ENCODE results near the gene COL12A1. TPM values are rescaled to one million over a fixed set of nuclear protein-coding genes. Genes with fewer than 3 reads are reported as not detected.

COL12A1 gene
- total and polyA plus RNA-seq, 9 of the 15 experiments (the other 6 are each of a cell fraction or from before 2014, with no cell fraction given) = 0.11 TPM; not detected in 8

DNA sequence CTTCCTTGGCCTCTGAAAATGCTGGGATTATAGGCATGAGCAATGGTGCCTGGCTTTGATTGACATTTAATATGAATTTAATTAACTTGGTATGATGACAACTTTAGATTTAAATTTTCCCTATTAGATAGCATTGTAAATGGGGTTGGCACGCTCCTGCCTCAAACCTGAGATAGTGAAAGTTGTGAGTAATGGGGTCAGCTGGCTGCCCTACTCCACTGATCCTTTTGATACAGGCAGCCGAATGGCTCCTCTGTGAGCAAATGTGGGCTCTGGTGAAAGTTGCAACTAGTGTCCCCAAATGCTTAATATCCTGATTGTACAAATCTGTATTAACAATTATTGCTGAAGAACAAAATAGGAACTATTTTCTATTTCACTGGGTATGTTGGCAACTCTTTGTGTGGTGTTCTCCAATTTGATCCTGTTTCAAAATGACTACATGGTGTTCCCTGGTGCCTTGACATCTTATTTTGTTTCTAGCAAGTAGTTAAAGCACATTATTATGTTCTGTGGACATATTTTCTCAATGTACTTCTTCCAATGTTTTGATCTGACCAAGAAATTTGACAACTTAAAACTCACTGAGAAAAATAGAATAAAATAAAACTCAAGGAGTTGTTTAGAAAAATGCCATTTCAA is 97.4 kb downstream of the COL12A1 start:
- Histone ChIP-seq H3K79me2 (ENCODE audit: control insufficient read depth, insufficient read depth, low read length) (no peaks in the 10 kb centered on the region), H3K9ac (ENCODE audit: insufficient read depth in 1 of 2, low read depth in 2 of 2, low read length in 2 of 2) (no peak overlapping the region), H2AFZ (ENCODE audit: low read depth, low read length) (no peak overlapping the region), H3K9me3 (replicated peaks; ENCODE audit: control insufficient read depth, insufficient read depth, low read depth, low read length) (no peaks in the 10 kb centered on the region), H3K4me3 (no peak overlapping the region), H3K36me3 (ENCODE audit: control insufficient read depth, insufficient read depth, low read length) (no peaks in the 10 kb centered on the region), H3K27ac (ENCODE audit: extremely low read depth, low read depth, low read length) (no peak overlapping the region), H4K20me1 (replicated peaks; ENCODE audit: control insufficient read depth, insufficient read depth, low read length) (no peaks in the 10 kb centered on the region), H3K9me1 (ENCODE audit: control insufficient read depth, insufficient read depth, low read length) (no peaks in the 10 kb centered on the region), H3K27me3 (ENCODE audit: control insufficient read depth in 2 of 2, insufficient read depth in 2 of 2, low read length in 2 of 2) (no peaks in the 10 kb centered on the region), H3K4me1 (replicated peaks in 1 of 2; ENCODE audit: control insufficient read depth in 2 of 2, insufficient read depth in 2 of 2, low read length in 2 of 2) (no peaks in the 10 kb centered on the region), H3K4me2 (ENCODE audit: insufficient read depth, low read length) (no peak overlapping the region)
- POLR2A ChIA-PET = no interaction called here
- FAIRE-seq (no peak), ATAC-seq (no peak), DNase-seq (ENCODE audit: extremely low read depth in 1 of 4, low spot score in 3 of 4) (no peak)
- TF ChIP-seq ZNF444 (CRISPR knock-in tag; IDR thresholded peaks at IDR 0.05) = no peak
- no peak for TF ChIP-seq PRMT5 (CRISPR knock-in tag; IDR thresholded peaks at IDR 0.05)
- in situ Hi-C loops (cut with MboI) (no loop called here), intact Hi-C loops (cut with micrococcal nuclease) (no loop called here)
- CTCF ChIA-PET (ENCODE audit: low intra/inter-chr PET ratio) = no interaction called here
- WGBS (ENCODE audit: insufficient coverage, low coverage, missing lambda C conversion rate) = 6% methylated on average over 2 of the region's 2 CpGs
- no TSS peak for BruUV-seq (replicated peaks)

DNA sequence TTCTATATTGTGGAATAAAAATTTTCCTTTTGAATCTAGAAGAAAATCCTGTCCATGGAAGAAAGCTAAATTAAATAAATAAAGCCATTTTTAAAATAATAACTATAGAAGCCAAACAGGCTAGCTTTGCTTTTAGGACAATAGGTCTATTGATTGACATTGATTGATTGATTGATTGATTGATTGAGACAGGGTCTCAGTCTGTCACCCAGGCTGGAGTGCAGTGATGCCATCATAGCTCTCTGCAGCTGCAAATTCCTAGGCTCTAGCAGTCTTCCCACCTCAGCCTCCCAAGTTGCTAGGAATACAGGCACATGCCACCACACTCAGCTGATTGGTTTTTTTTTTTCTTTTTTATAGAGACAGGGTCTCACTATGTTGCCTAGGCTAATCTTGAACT is 97.9 kb downstream of the COL12A1 start:
- no peak overlapping the region for H3K27ac ChIP-seq (ENCODE audit: extremely low read depth, low read depth, low read length)
- ChIA-PET POLR2A (no interaction called here), CTCF (ENCODE audit: low intra/inter-chr PET ratio) (no interaction called here)
- H3K36me3 ChIP-seq (ENCODE audit: control insufficient read depth, insufficient read depth, low read length) = no peaks in the 10 kb centered on the region
- H3K9ac ChIP-seq (ENCODE audit: insufficient read depth in 1 of 2, low read depth in 2 of 2, low read length in 2 of 2) = no peak overlapping the region
- no TSS peak for BruUV-seq (replicated peaks)
- in situ Hi-C loops (cut with MboI) (no loop called here), intact Hi-C loops (cut with micrococcal nuclease) (no loop called here)
- FAIRE-seq = no peak
- H3K27me3 ChIP-seq (ENCODE audit: control insufficient read depth in 2 of 2, insufficient read depth in 2 of 2, low read length in 2 of 2) = no peaks in the 10 kb centered on the region
- no peaks in the 10 kb centered on the region for H3K9me3 ChIP-seq (replicated peaks; ENCODE audit: control insufficient read depth, insufficient read depth, low read depth, low read length)
- H2AFZ ChIP-seq (ENCODE audit: low read depth, low read length) = no peak overlapping the region
- H3K4me1 ChIP-seq (replicated peaks in 1 of 2; ENCODE audit: control insufficient read depth in 2 of 2, insufficient read depth in 2 of 2, low read length in 2 of 2) = no peaks in the 10 kb centered on the region
- no peak for DNase-seq (ENCODE audit: extremely low read depth in 1 of 4, low spot score in 3 of 4)
- no peaks in the 10 kb centered on the region for H3K79me2 ChIP-seq (ENCODE audit: control insufficient read depth, insufficient read depth, low read length)
- H3K9me1 ChIP-seq (ENCODE audit: control insufficient read depth, insufficient read depth, low read length) = no peaks in the 10 kb centered on the region
- H4K20me1 ChIP-seq (replicated peaks; ENCODE audit: control insufficient read depth, insufficient read depth, low read length) = no peaks in the 10 kb centered on the region
- H3K4me3 ChIP-seq = no peak overlapping the region
- H3K4me2 ChIP-seq (ENCODE audit: insufficient read depth, low read length) = no peak overlapping the region
- no peak for ATAC-seq
- TF ChIP-seq ELF4 (CRISPR knock-in tag; IDR thresholded peaks at IDR 0.05) (no peak), PYGO2 (tag; IDR thresholded peaks at IDR 0.05) (no peak), MCM5 (IDR thresholded peaks at IDR 0.05; ENCODE audit: low read depth) (no peak), PHB2 (IDR thresholded peaks at IDR 0.05; ENCODE audit: low read depth) (no peak), NEUROD1 (IDR thresholded peaks at IDR 0.05; ENCODE audit: borderline replicate concordance, low read depth, low read length, partially characterized antibody) (no peak), SP2 (IDR thresholded peaks at IDR 0.05; ENCODE audit: extremely low read depth, low read depth, low read length, poor library complexity, severe bottlenecking) (no peak), CREBBP (IDR thresholded peaks at IDR 0.05; ENCODE audit: low read depth, low read length) (no peak), POLR2AphosphoS2 (IDR thresholded peaks at IDR 0.05; ENCODE audit: low read length) (no peak), ZNF232 (CRISPR knock-in tag; IDR thresholded peaks at IDR 0.05) (no peak)

Measured in K562 (cell line).